GM12801 (cell line): Measurements from ENCODE around the gene RAD23B.

Experiments
- CTCF ChIP-seq: IDR thresholded peaks from one replicate; pipeline ENCODE4 v1.5.1; 2011; ENCODE audit warnings: control low read depth; ENCODE audit not compliant: insufficient read length; ENCODE audit errors: extremely low read depth

The RAD23B gene

GRCh38 chr9:107286057-107286456 lies 3.0 kb downstream of the RAD23B start:
- TF ChIP-seq CTCF: no peak

- TF ChIP-seq CTCF: no peak
Observed at GRCh38 chr9:107288701-107289100, 5.6 kb downstream of the RAD23B start.

- TF ChIP-seq CTCF: no peak
Observed at GRCh38 chr9:107290619-107291018, 7.5 kb downstream of the RAD23B start.

- TF ChIP-seq CTCF: no peak
Observed at GRCh38 chr9:107292821-107293542, 9.9 kb downstream of the RAD23B start.

- no peak for TF ChIP-seq CTCF
Observed at GRCh38 chr9:107293543-107294085, 10.5 kb downstream of the RAD23B start.

- no peak for TF ChIP-seq CTCF
Observed at GRCh38 chr9:107294756-107295155, 11.7 kb downstream of the RAD23B start.

- no peak for TF ChIP-seq CTCF
Observed at GRCh38 chr9:107295995-107296394, 12.9 kb downstream of the RAD23B start.
